Astrocyte (in vitro differentiated cells and primary cell): ENCODE data around the gene YIF1A. TPM values are rescaled to one million over a fixed set of nuclear protein-coding genes. Genes with fewer than 3 reads are reported as not detected.

Experiments
- DNase-seq: peaks from one replicate; pipeline ENCODE4 v3.0.0-alpha.2; 2010; ENCODE audit warnings: low read depth
- FAIRE-seq: peaks from 2 replicates; lab custom pipeline; 2011; peaks lifted over from hg19 to GRCh38; lab: Jason Lieb, UNC
- H2AFZ ChIP-seq: 2 replicates; pipeline ENCODE4 v1.6.0; 2012; ENCODE audit warnings: low read depth, low read length, inconsistent platforms
- H3K27ac ChIP-seq: 2 replicates; pipeline ENCODE4 v1.5.1; 2011; ENCODE audit warnings: low read depth, low read length, inconsistent platforms
- H3K27me3 ChIP-seq: 2 replicates; pipeline ENCODE4 v1.6.0; 2011; ENCODE audit warnings: low read length, inconsistent platforms; ENCODE audit not compliant: insufficient read depth
- H3K36me3 ChIP-seq: 2 replicates; pipeline ENCODE4 v1.5.1; 2011; ENCODE audit warnings: low read length, inconsistent platforms; ENCODE audit not compliant: insufficient read depth
- H3K4me1 ChIP-seq: 2 replicates; pipeline ENCODE4 v1.5.1; 2011; ENCODE audit warnings: low read length, inconsistent platforms; ENCODE audit not compliant: insufficient read depth
- H3K4me2 ChIP-seq: 2 replicates; pipeline ENCODE4 v1.6.0; 2012; ENCODE audit warnings: low read length, inconsistent platforms
- H3K4me3 ChIP-seq: 2 replicates; pipeline ENCODE4 v1.5.1; 2011; ENCODE audit warnings: low read depth, mild to moderate bottlenecking, low read length, inconsistent platforms; ENCODE audit not compliant: insufficient read depth
- H3K79me2 ChIP-seq: 2 replicates; pipeline ENCODE4 v1.6.0; 2012; ENCODE audit warnings: mild to moderate bottlenecking, low read length, inconsistent platforms; ENCODE audit not compliant: insufficient read depth
- H3K9ac ChIP-seq: 2 replicates; pipeline ENCODE4 v1.6.0; 2012; ENCODE audit warnings: mild to moderate bottlenecking, low read length, inconsistent platforms
- H3K9me3 ChIP-seq: 2 replicates; pipeline ENCODE4 v1.5.1; 2012; ENCODE audit warnings: low read depth, mild to moderate bottlenecking, low read length, inconsistent platforms; ENCODE audit not compliant: insufficient read depth
- H4K20me1 ChIP-seq: 2 replicates; pipeline ENCODE4 v1.6.0; 2012; ENCODE audit warnings: low read length, inconsistent platforms; ENCODE audit not compliant: insufficient read depth
- H3K27ac Mint-ChIP-seq: one replicate; pipeline ENCODE4 v1.8.0; 2021; ENCODE audit warnings: mild to moderate bottlenecking, mixed read lengths; ENCODE audit not compliant: unreplicated experiment
- H3K27me3 Mint-ChIP-seq: one replicate; pipeline ENCODE4 v1.8.0; 2021; ENCODE audit warnings: low read depth, mixed read lengths; ENCODE audit not compliant: unreplicated experiment
- H3K36me3 Mint-ChIP-seq: one replicate; pipeline ENCODE4 v1.8.0; 2021; ENCODE audit warnings: low read depth, mixed read lengths; ENCODE audit not compliant: unreplicated experiment
- H3K4me1 Mint-ChIP-seq: one replicate; pipeline ENCODE4 v1.8.0; 2021; ENCODE audit warnings: low read depth, mixed read lengths; ENCODE audit not compliant: unreplicated experiment
- H3K4me3 Mint-ChIP-seq: one replicate; pipeline ENCODE4 v1.8.0; 2021; ENCODE audit warnings: mild to moderate bottlenecking, moderate library complexity, mixed read lengths; ENCODE audit not compliant: unreplicated experiment
- H3K9me3 Mint-ChIP-seq: one replicate; pipeline ENCODE4 v1.8.0; 2021; ENCODE audit warnings: mild to moderate bottlenecking, mixed read lengths; ENCODE audit not compliant: unreplicated experiment
- CTCF ChIP-seq: IDR thresholded peaks from 2 replicates; pipeline ENCODE4 v1.5.1; 2011; ENCODE audit warnings: low read depth, mild to moderate bottlenecking, inconsistent platforms, low read length, moderate library complexity; ENCODE audit not compliant: insufficient read depth
- EZH2 ChIP-seq: IDR thresholded peaks from 2 replicates; pipeline ENCODE4 v1.6.1; 2012; ENCODE audit warnings: mild to moderate bottlenecking, low read length, inconsistent platforms; ENCODE audit not compliant: insufficient read depth
- total RNA-seq: library from RNA; stranded (reverse); gene quantifications from 2 replicates; pipeline ENCODE4 v1.2.1, GENCODE V29; 2021

The YIF1A gene
- total RNA-seq, 1 donor from 2014 or later: 129 TPM

- Histone ChIP-seq H3K27ac (no peak overlapping the region), H3K4me2 (no peak overlapping the region), H3K9ac (no peak overlapping the region), H3K4me1 (peaks cover 17% of the 10 kb centered on the region), H3K4me3 (no peak overlapping the region), H3K9me3 (no peaks in the 10 kb centered on the region), H4K20me1 (peaks cover 64% of the 10 kb centered on the region), H3K27me3 (no peaks in the 10 kb centered on the region), H2AFZ (no peak overlapping the region), H3K36me3 (peaks cover 31% of the 10 kb centered on the region), H3K79me2 (peaks cover 12% of the 10 kb centered on the region)
- no peaks in the 10 kb centered on the region for H3K9me3 Mint-ChIP-seq
- H3K27ac Mint-ChIP-seq: no peak overlapping the region
- DNase-seq (no peak), FAIRE-seq (no peak)
- peaks cover 21% of the 10 kb centered on the region for H3K36me3 Mint-ChIP-seq
- TF ChIP-seq CTCF: no peak
- TF ChIP-seq EZH2: no peak
- H3K4me3 Mint-ChIP-seq: no peak overlapping the region
- H3K27me3 Mint-ChIP-seq: no peaks in the 10 kb centered on the region
- peaks cover 7% of the 10 kb centered on the region for H3K4me1 Mint-ChIP-seq
Measured at GRCh38 chr11:66275984-66276612, 12.8 kb downstream of the YIF1A start.

GRCh38 chr11:66275396-66275795 is 13.5 kb downstream of the YIF1A start:
- Mint-ChIP-seq H3K36me3 (peaks cover 24% of the 10 kb centered on the region), H3K9me3 (no peaks in the 10 kb centered on the region), H3K27me3 (no peaks in the 10 kb centered on the region), H3K27ac (no peak overlapping the region), H3K4me3 (no peak overlapping the region), H3K4me1 (peaks cover 4% of the 10 kb centered on the region)
- peaks cover 19% of the 10 kb centered on the region for H3K79me2 ChIP-seq
- FAIRE-seq (no peak), DNase-seq (no peak)
- no peak overlapping the region for H2AFZ ChIP-seq
- H3K9me3 ChIP-seq: no peaks in the 10 kb centered on the region
- no peak overlapping the region for H3K4me2 ChIP-seq
- H3K9ac ChIP-seq: no peak overlapping the region
- peaks cover 36% of the 10 kb centered on the region for H3K36me3 ChIP-seq
- TF ChIP-seq EZH2: no peak
- TF ChIP-seq CTCF: no peak
- H3K27ac ChIP-seq: no peak overlapping the region
- H4K20me1 ChIP-seq: peaks cover 64% of the 10 kb centered on the region
- H3K27me3 ChIP-seq: no peaks in the 10 kb centered on the region
- no peak overlapping the region for H3K4me3 ChIP-seq
- H3K4me1 ChIP-seq: peaks cover 10% of the 10 kb centered on the region

GRCh38 chr11:66274219-66274618 is 14.7 kb downstream of the YIF1A start:
- H3K4me1 ChIP-seq: peaks cover 15% of the 10 kb centered on the region
- H3K9me3 ChIP-seq: no peaks in the 10 kb centered on the region
- H4K20me1 ChIP-seq: peaks cover 64% of the 10 kb centered on the region
- H3K9me3 Mint-ChIP-seq: no peaks in the 10 kb centered on the region
- no peak overlapping the region for H3K27ac ChIP-seq
- H3K27me3 Mint-ChIP-seq: no peaks in the 10 kb centered on the region
- DNase-seq: no peak
- H3K4me2 ChIP-seq: no peak overlapping the region
- H3K79me2 ChIP-seq: peaks cover 31% of the 10 kb centered on the region
- no peak overlapping the region for H2AFZ ChIP-seq
- no peak overlapping the region for H3K4me3 Mint-ChIP-seq
- H3K36me3 ChIP-seq: peaks cover 36% of the 10 kb centered on the region
- H3K4me3 ChIP-seq: no peak overlapping the region
- H3K27me3 ChIP-seq: no peaks in the 10 kb centered on the region
- H3K9ac ChIP-seq: no peak overlapping the region
- peaks cover 24% of the 10 kb centered on the region for H3K36me3 Mint-ChIP-seq
- peaks cover 6% of the 10 kb centered on the region for H3K4me1 Mint-ChIP-seq
- no peak overlapping the region for H3K27ac Mint-ChIP-seq
- no peak for FAIRE-seq
- no peak for TF ChIP-seq EZH2
- no peak for TF ChIP-seq CTCF
